ENCODE results near the gene ACTN4. TPM values are rescaled to one million over a fixed set of nuclear protein-coding genes. Genes with fewer than 3 reads are reported as not detected.

The ACTN4 gene
- total RNA-seq, 1 donor from 2014 or later, result 178 TPM

- no peak for DNase-seq
Measured at GRCh38 chr19:38635483-38636399, 11.7 kb upstream of the ACTN4 start.

- no peak for DNase-seq
Measured at GRCh38 chr19:38638461-38638860, 9.0 kb upstream of the ACTN4 start.

- no peak for DNase-seq
Measured at GRCh38 chr19:38639679-38640078, 7.8 kb upstream of the ACTN4 start.

GRCh38 chr19:38640368-38640767 lies 7.1 kb upstream of the ACTN4 start:
- DNase-seq, result no peak

GRCh38 chr19:38642176-38642575 lies 5.3 kb upstream of the ACTN4 start:
- DNase-seq, result no peak

GRCh38 chr19:38644719-38645118 lies 2.7 kb upstream of the ACTN4 start:
- no peak for DNase-seq

GRCh38 chr19:38647966-38648768 lies 718 bp downstream of the ACTN4 start:
- DNase-seq, result peak; percentile 51

GRCh38 chr19:38648769-38649304 lies 1.4 kb downstream of the ACTN4 start:
- DNase-seq, result no peak

- peak; percentile 52 for DNase-seq
Measured at GRCh38 chr19:38649305-38650171, 2.1 kb downstream of the ACTN4 start.

GRCh38 chr19:38650172-38650775 lies 2.8 kb downstream of the ACTN4 start:
- no peak for DNase-seq

GRCh38 chr19:38650911-38651584 lies 3.6 kb downstream of the ACTN4 start:
- no peak for DNase-seq

GRCh38 chr19:38653028-38653571 lies 5.7 kb downstream of the ACTN4 start:
- DNase-seq, result peak; percentile 85

- DNase-seq, result peak; percentile 47
Measured at GRCh38 chr19:38654628-38655055, 7.2 kb downstream of the ACTN4 start.

GRCh38 chr19:38655148-38655824 lies 7.8 kb downstream of the ACTN4 start:
- no peak for DNase-seq

- no peak for DNase-seq
Measured at GRCh38 chr19:38656171-38656981, 8.9 kb downstream of the ACTN4 start.

GRCh38 chr19:38657633-38658222 lies 10.3 kb downstream of the ACTN4 start:
- DNase-seq, result peak; percentile 44

- DNase-seq, result peak; percentile 95
Measured at GRCh38 chr19:38658462-38659306, 11.2 kb downstream of the ACTN4 start.

GRCh38 chr19:38660724-38661123 lies 13.3 kb downstream of the ACTN4 start:
- DNase-seq, result no peak
